IMR-90 (cell line): ENCODE data around the gene HMOX2. TPM values are rescaled to one million over a fixed set of nuclear protein-coding genes. Genes with fewer than 3 reads are reported as not detected.

Experiments
- ATAC-seq: fragments of 200-7000 bp; cut with Tn5 transposase; 2 replicates; pipeline ENCODE4 v1.9.1; 2020; ENCODE audit warnings: low read depth, mild to moderate bottlenecking, moderate library complexity
- BruUV-seq: library from RNA; stranded (reverse); fragments of 400-500 nt; replicated peaks from 2 replicates; lab custom pipeline; 2021; lab: Mats Ljungman, UMichigan
- CTCF ChIA-PET: fragments of 300-600 bp; formaldehyde crosslinking; extraction: SDS; loops from one replicate; lab custom pipeline; 2021; ENCODE audit warnings: antibody characterized with exemption; lab: Yijun Ruan, JAX
- POLR2A ChIA-PET: fragments of 300-600 bp; sonication (Branson Sonifier 250); formaldehyde crosslinking; loops from one replicate; lab custom pipeline; 2022; ENCODE audit warnings: antibody characterized with exemption; ENCODE audit not compliant: unreplicated experiment; lab: Charles Lee
- DNase-seq: peaks from one replicate; pipeline ENCODE4 v3.0.0; 2013
- H2AFZ ChIP-seq: replicated peaks from 2 replicates; pipeline ENCODE3; 2013; ENCODE audit warnings: low read length, mild to moderate bottlenecking; ENCODE audit not compliant: poor library complexity
- H2AK5ac ChIP-seq: 2 replicates; pipeline ENCODE4 v1.6.1; 2013; ENCODE audit warnings: low read depth, low read length, inconsistent platforms
- H2AK9ac ChIP-seq: replicated peaks from 2 replicates; pipeline ENCODE3; 2013; ENCODE audit warnings: mild to moderate bottlenecking, low read depth, low read length, moderate library complexity; ENCODE audit not compliant: poor library complexity
- H2BK120ac ChIP-seq: 2 replicates; pipeline ENCODE4 v1.6.1; 2013; ENCODE audit warnings: low read depth, low read length, inconsistent platforms
- H2BK15ac ChIP-seq: 3 replicates; pipeline ENCODE4 v1.6.1; 2013; ENCODE audit warnings: low read depth, low read length, inconsistent platforms
- H2BK20ac ChIP-seq: 2 replicates; pipeline ENCODE4 v1.6.1; 2013; ENCODE audit warnings: low read depth, mild to moderate bottlenecking, inconsistent platforms, low read length, moderate library complexity
- H2BK5ac ChIP-seq: 2 replicates; pipeline ENCODE4 v1.6.1; 2013; ENCODE audit warnings: mild to moderate bottlenecking, low read depth, low read length, inconsistent platforms; ENCODE audit not compliant: poor library complexity, severe bottlenecking
- H3K14ac ChIP-seq: replicated peaks from 2 replicates; pipeline ENCODE4 v1.6.1; 2013; ENCODE audit warnings: low read depth, low read length, inconsistent platforms
- H3K18ac ChIP-seq: 2 replicates; pipeline ENCODE4 v1.6.1; 2013; ENCODE audit warnings: low read depth, low read length, control low read depth
- H3K23ac ChIP-seq: 2 replicates; pipeline ENCODE4 v1.6.1; 2013; ENCODE audit warnings: low read depth, low read length, inconsistent platforms
- H3K27ac ChIP-seq: 2 replicates; pipeline ENCODE4 v1.5.1; 2013; ENCODE audit warnings: mild to moderate bottlenecking, control low read depth, low read length; ENCODE audit not compliant: insufficient read depth
- H3K27me3 ChIP-seq: 2 replicates; pipeline ENCODE4 v1.6.1; 2013; ENCODE audit warnings: low read length; ENCODE audit not compliant: control insufficient read depth, insufficient read depth
- H3K36me3 ChIP-seq: 2 replicates; pipeline ENCODE4 v1.6.1; 2013; ENCODE audit warnings: low read length, mixed read lengths; ENCODE audit not compliant: control insufficient read depth, insufficient read depth
- H3K4ac ChIP-seq: 2 replicates; pipeline ENCODE4 v1.6.1; 2013; ENCODE audit warnings: low read depth, low read length, inconsistent platforms
- H3K4me1 ChIP-seq: 2 replicates; pipeline ENCODE4 v1.6.1; 2013; ENCODE audit warnings: low read length, mixed read lengths; ENCODE audit not compliant: control insufficient read depth, insufficient read depth
- H3K4me2 ChIP-seq: 2 replicates; pipeline ENCODE4 v1.6.1; 2013; ENCODE audit warnings: low read depth, mild to moderate bottlenecking, control low read depth, low read length, moderate library complexity
- H3K4me3 ChIP-seq: 2 replicates; pipeline ENCODE4 v1.5.1; 2013; ENCODE audit warnings: low read depth, mild to moderate bottlenecking, control low read depth, low read length, moderate library complexity; ENCODE audit not compliant: insufficient read depth
- H3K56ac ChIP-seq: 2 replicates; pipeline ENCODE4 v1.6.1; 2013; ENCODE audit warnings: low read length, inconsistent platforms; ENCODE audit not compliant: insufficient read depth; ENCODE audit errors: extremely low read depth
- H3K79me1 ChIP-seq, 2 experiments: 2 replicates each; pipeline ENCODE4 v1.6.1; 2013; ENCODE audit warnings: low read length in 2 of 2, inconsistent platforms in 1 of 2, low read depth in 1 of 2
- H3K9ac ChIP-seq: 2 replicates; pipeline ENCODE4 v1.6.1; 2013; ENCODE audit warnings: low read depth, low read length, control low read depth
- H3K9me1 ChIP-seq: 2 replicates; pipeline ENCODE4 v1.6.1; 2013; ENCODE audit warnings: low read length, inconsistent platforms; ENCODE audit not compliant: insufficient read depth
- H3K9me3 ChIP-seq: 2 replicates; pipeline ENCODE4 v1.6.1; 2013; ENCODE audit warnings: low read length; ENCODE audit not compliant: control insufficient read depth, insufficient read depth
- H4K20me1 ChIP-seq: 2 replicates; pipeline ENCODE4 v1.6.1; 2013; ENCODE audit warnings: low read length, inconsistent platforms; ENCODE audit not compliant: insufficient read depth
- H4K5ac ChIP-seq: 2 replicates; pipeline ENCODE4 v1.6.1; 2013; ENCODE audit warnings: mild to moderate bottlenecking, low read depth, low read length, control low read depth
- H4K8ac ChIP-seq, 2 experiments: 2 replicates each; pipeline ENCODE4 v1.6.1; 2013; ENCODE audit warnings: low read depth in 2 of 2, low read length in 2 of 2, control low read depth in 1 of 2, inconsistent platforms in 1 of 2
- H4K91ac ChIP-seq: 2 replicates; pipeline ENCODE4 v1.6.1; 2013; ENCODE audit warnings: low read depth, low read length, inconsistent platforms; ENCODE audit not compliant: insufficient read depth
- BHLHE40 ChIP-seq: fragments of 150-350 bp; IDR thresholded peaks from 2 replicates; pipeline ENCODE4 v1.6.1; 2016; ENCODE audit warnings: mild to moderate bottlenecking, low read depth, low read length
- CEBPB ChIP-seq: IDR thresholded peaks from 2 replicates; pipeline ENCODE4 v1.6.1; 2012; ENCODE audit warnings: low read depth, low read length, improper control_type of control experiment
- CHD1 ChIP-seq: IDR thresholded peaks from 2 replicates; pipeline ENCODE4 v1.6.1; 2012; ENCODE audit warnings: low read depth, low read length, improper control_type of control experiment
- CTCF ChIP-seq: conservative IDR thresholded peaks from 2 replicates; pipeline ENCODE4 v1.5.1; 2012; ENCODE audit warnings: mild to moderate bottlenecking, low read depth, low read length, improper control_type of control experiment
- ELK1 ChIP-seq: fragments of 150-350 bp; IDR thresholded peaks from 2 replicates; pipeline ENCODE4 v1.6.1; 2016; ENCODE audit warnings: low read depth, mild to moderate bottlenecking, low read length, moderate library complexity, borderline replicate concordance
- FOS ChIP-seq: fragments of 150-350 bp; IDR thresholded peaks from 2 replicates; pipeline ENCODE4 v1.6.1; 2016; ENCODE audit warnings: low read depth, low read length
- MAFK ChIP-seq: IDR thresholded peaks from 2 replicates; pipeline ENCODE4 v1.6.1; 2012; ENCODE audit warnings: low read depth, low read length, improper control_type of control experiment
- MAZ ChIP-seq: IDR thresholded peaks from 2 replicates; pipeline ENCODE4 v1.6.1; 2012; ENCODE audit warnings: low read depth, mild to moderate bottlenecking, low read length, improper control_type of control experiment, moderate library complexity, borderline replicate concordance
- MXI1 ChIP-seq: IDR thresholded peaks from 2 replicates; pipeline ENCODE4 v1.6.1; 2012; ENCODE audit warnings: low read depth, mild to moderate bottlenecking, low read length, moderate library complexity, borderline replicate concordance
- NFE2L2 ChIP-seq: fragments of 150-350 bp; IDR thresholded peaks from 2 replicates; pipeline ENCODE4 v1.6.1; 2016; ENCODE audit warnings: low read depth, mild to moderate bottlenecking, low read length
- POLR2A ChIP-seq: IDR thresholded peaks from 2 replicates; pipeline ENCODE4 v1.6.1; 2012; ENCODE audit warnings: mild to moderate bottlenecking, low read depth, low read length
- RAD21 ChIP-seq: IDR thresholded peaks from 2 replicates; pipeline ENCODE4 v1.6.1; 2012; ENCODE audit warnings: low read length, improper control_type of control experiment
- RCOR1 ChIP-seq: IDR thresholded peaks from 2 replicates; pipeline ENCODE4 v1.6.1; 2012; ENCODE audit warnings: mild to moderate bottlenecking, low read length, improper control_type of control experiment; ENCODE audit not compliant: insufficient replicate concordance
- RFX5 ChIP-seq: IDR thresholded peaks from 2 replicates; pipeline ENCODE4 v1.8.0; 2012; ENCODE audit warnings: low read depth, mild to moderate bottlenecking, low read length, moderate library complexity
- SMC3 ChIP-seq: fragments of 150-350 bp; IDR thresholded peaks from 2 replicates; pipeline ENCODE4 v1.6.1; 2016; ENCODE audit warnings: low read depth, mild to moderate bottlenecking, antibody characterized with exemption, low read length, moderate library complexity
- USF2 ChIP-seq: fragments of 150-350 bp; IDR thresholded peaks from 2 replicates; pipeline ENCODE4 v1.6.1; 2017; ENCODE audit warnings: mild to moderate bottlenecking, antibody characterized with exemption, low read length, low read depth
- WGBS, 2 experiments: methylation state at CpG; one replicate each; pipeline versions ENCODE4 v1.1.5 to v1.1.7; 2013; ENCODE audit warnings: missing lambda C conversion rate in 2 of 2; ENCODE audit not compliant: insufficient read length in 1 of 2; ENCODE audit errors: extremely low coverage in 2 of 2; 5-methylcytosine and 5-hydroxymethylcytosine counted together
- dilution Hi-C: fragments of 300-500 bp; cut with HindIII; formaldehyde crosslinking; loops from one replicate; pipeline ENCODE4 v1.14.3; 2018; ENCODE audit warnings: low sequenced_read_pairs; ENCODE audit not compliant: unreplicated experiment
- in situ Hi-C: fragments of 300-500 bp; cut with MboI; formaldehyde crosslinking; loops from 3 replicates; pipeline ENCODE4 v1.14.3; 2019; ENCODE audit warnings: low sequenced_read_pairs, inconsistent platforms, mixed read lengths
- intact Hi-C: fragments of 100-400 bp; cut with micrococcal nuclease; formaldehyde crosslinking; loops from 2 replicates; pipeline ENCODE4 v1.10.0; 2022
- polyA plus RNA-seq, 3 experiments: library from polyadenylated mRNA; depleted of rRNA; stranded (reverse); fragments of >200 nt; gene quantifications; 2 replicates each; pipeline ENCODE4 v1.2.3, GENCODE V29; 2012; ENCODE audit warnings: low replicate concordance in 1 of 3
- total RNA-seq: library from RNA; depleted of rRNA; stranded (reverse); fragments of >200 nt; gene quantifications from 2 replicates; pipeline ENCODE4 v1.2.3, GENCODE V29; 2012

The HMOX2 gene
- total and polyA plus RNA-seq, 2 of the 4 experiments (the other 2 are of a cell fraction), result 93.9 to 98.8 TPM

- no peak overlapping the region for H2AFZ ChIP-seq
- dilution Hi-C loops (no loop called here), intact Hi-C loops (no loop called here), in situ Hi-C loops (no loop called here)
- H2BK15ac ChIP-seq, result 0 out of 3 replicates have a peak overlapping the region, but pooled peaks have one; percentile 32
- no peak overlapping the region for H3K4me2 ChIP-seq
- no peaks in the 10 kb centered on the region; the same call in 1 of the 2 replicates for H3K36me3 ChIP-seq
- no peak overlapping the region for H3K23ac ChIP-seq
- TF ChIP-seq ELK1 (no peak), RFX5 (no peak), FOS (no peak), CEBPB (no peak), USF2 (no peak), MAFK (no peak), CTCF (no peak), MAZ (no peak), CHD1 (no peak), POLR2A (no peak), BHLHE40 (no peak), NFE2L2 (no peak), RCOR1 (no peak), SMC3 (no peak), RAD21 (no peak), MXI1 (no peak)
- no CpG with 5 or more reads among the region's 4 CpGs for WGBS, 2 experiments
- CTCF ChIA-PET, result interaction anchor here (1.0 to 1.3 kb wide), 2 partner anchors 23 to 46 kb away, joined by 3 to 4 read pairs; no protein-coding TSS in a partner anchor
- H3K14ac ChIP-seq, result no peak overlapping the region
- H2AK5ac ChIP-seq, result peak overlapping the region; percentile 81
- no peak overlapping the region; the same call in 1 of the 2 replicates for H2BK20ac ChIP-seq
- POLR2A ChIA-PET, result no interaction called here
- no peaks in the 10 kb centered on the region for H3K9me3 ChIP-seq
- ATAC-seq (no peak), DNase-seq (no peak)
- H2AK9ac ChIP-seq, result no peak overlapping the region
- peak overlapping the region; percentile 70 for H3K4ac ChIP-seq
- H3K56ac ChIP-seq, result no peak overlapping the region
- peaks cover 36% of the 10 kb centered on the region for H3K9me1 ChIP-seq
- BruUV-seq, result no TSS peak
- no peak overlapping the region for H4K5ac ChIP-seq
- H3K9ac ChIP-seq, result no peak overlapping the region
- peaks cover 13% of the 10 kb centered on the region for H4K20me1 ChIP-seq
- H3K4me3 ChIP-seq, result no peak overlapping the region
- 0 out of 4 replicates have a peak overlapping the region, but pooled peaks of 1 of the 2 experiments have one; percentile 8 for H4K8ac ChIP-seq
- H2BK5ac ChIP-seq, result peak overlapping the region; percentile 4
- H3K18ac ChIP-seq, result no peak overlapping the region
- H3K27ac ChIP-seq, result no peak overlapping the region
- no peak overlapping the region; the same call in 1 of the 2 replicates for H4K91ac ChIP-seq
- H2BK120ac ChIP-seq, result no peak overlapping the region
- no peaks in the 10 kb centered on the region for H3K27me3 ChIP-seq
- H3K79me1 ChIP-seq, result peaks cover 34 to 91% of the 10 kb centered on the region in 2 experiments
- H3K4me1 ChIP-seq, result peaks cover 30% of the 10 kb centered on the region
Measured at GRCh38 chr16:4499196-4499555, 23.0 kb downstream of the HMOX2 start.
